Esophagus (tissue), 2 donors: ENCODE measurements around the gene RUNX3. TPM values are rescaled to one million over a fixed set of nuclear protein-coding genes. Genes with fewer than 3 reads are reported as not detected.
"Not testable (repeated sequence)": the region's sequence is repeated elsewhere in the genome, so short reads cannot be mapped to it uniquely, and the experiment has no call there.

Experiments
- H3K27ac ChIP-seq, 2 donors: one replicate each; pipeline ENCODE4 v1.5.1; 2013; ENCODE audit warnings: low read depth in 2 of 2, mild to moderate bottlenecking in 2 of 2, inconsistent platforms in 1 of 2, low read length in 1 of 2, moderate library complexity in 1 of 2
- H3K27me3 ChIP-seq, 2 donors: one replicate each; pipeline ENCODE4 v1.6.1; 2013; ENCODE audit warnings: low read length in 2 of 2, control low read depth in 1 of 2, mild to moderate bottlenecking in 1 of 2; ENCODE audit not compliant: insufficient read depth in 2 of 2, control insufficient read depth in 1 of 2
- H3K36me3 ChIP-seq, 2 donors: one replicate each; pipeline ENCODE4 v1.6.1; 2013; ENCODE audit warnings: low read length in 1 of 2; ENCODE audit not compliant: control insufficient read depth in 2 of 2, insufficient read depth in 2 of 2
- H3K4me1 ChIP-seq, 2 donors: one replicate each; pipeline ENCODE4 v1.6.1; 2013; ENCODE audit warnings: low read length in 1 of 2; ENCODE audit not compliant: control insufficient read depth in 2 of 2, insufficient read depth in 2 of 2
- H3K4me3 ChIP-seq, 2 donors: one replicate each; pipeline ENCODE4 v1.5.1; 2013; ENCODE audit warnings: low read length in 2 of 2, mild to moderate bottlenecking in 2 of 2, low read depth in 1 of 2, moderate library complexity in 1 of 2
- H3K9me3 ChIP-seq, 2 donors: one replicate each; pipeline ENCODE4 v1.6.1; 2013; ENCODE audit warnings: mild to moderate bottlenecking in 2 of 2, low read depth in 1 of 2, low read length in 1 of 2, moderate library complexity in 1 of 2; ENCODE audit not compliant: control insufficient read depth in 2 of 2, insufficient read depth in 1 of 2
- WGBS, 2 donors: extraction: QIAGEN DNeasy Blood & Tissue Kit; methylation state at CpG; one replicate each; pipeline ENCODE4 v1.1.7; 2013; 5-methylcytosine and 5-hydroxymethylcytosine counted together
- polyA plus RNA-seq, 2 donors: library from polyadenylated mRNA; stranded (reverse); fragments of 200-250 nt; gene quantifications; one replicate each; pipeline ENCODE4 v1.2.3, GENCODE V29; 2013
- donor health status: healthy with polysubstance abuse.
- donor health status: Bipolar disorder and iron deficiency.

RUNX3 gene
- polyA plus RNA-seq, 2 donors: 0.77 to 1.4 TPM

- not testable (repeated sequence) for H3K36me3 ChIP-seq, H3K27ac ChIP-seq, H3K9me3 ChIP-seq, H3K4me1 ChIP-seq, H3K4me3 ChIP-seq, H3K27me3 ChIP-seq
- 67 to 68% methylated on average over 1 of the region's 1 CpG for WGBS, 2 donors
Measured at GRCh38 chr1:24891367-24891766, 38.7 kb downstream of the RUNX3 start.

- Histone ChIP-seq H3K9me3 (no peaks in the 10 kb centered on the region), H3K27me3 (no peaks in the 10 kb centered on the region), H3K4me3 (no peak overlapping the region), H3K36me3 (peaks cover 0 to 3% of the 10 kb centered on the region in 2 donors), H3K27ac (no peak overlapping the region), H3K4me1 (no peaks in the 10 kb centered on the region)
- 87 to 90% methylated on average over 2 of the region's 2 CpGs for WGBS, 2 donors
Measured at GRCh38 chr1:24890887-24891286, 39.2 kb downstream of the RUNX3 start.

GRCh38 chr1:24888971-24889676, 41.0 kb downstream of the RUNX3 start:
- Histone ChIP-seq H3K4me3 (no peak overlapping the region), H3K4me1 (no peaks in the 10 kb centered on the region), H3K36me3 (peaks cover 0 to 3% of the 10 kb centered on the region in 2 donors), H3K27ac (no peak overlapping the region), H3K9me3 (no peaks in the 10 kb centered on the region), H3K27me3 (no peaks in the 10 kb centered on the region)
- WGBS, 2 donors: 76 to 81% methylated on average over 4 of the region's 4 CpGs

- Histone ChIP-seq H3K4me1 (no peaks in the 10 kb centered on the region), H3K36me3 (peaks cover 0 to 3% of the 10 kb centered on the region in 2 donors), H3K27ac (no peak overlapping the region), H3K4me3 (no peak overlapping the region), H3K27me3 (no peaks in the 10 kb centered on the region), H3K9me3 (no peaks in the 10 kb centered on the region)
- WGBS, 2 donors: 90 to 93% methylated on average over 9 of the region's 9 CpGs
Measured at GRCh38 chr1:24888061-24888970, 41.8 kb downstream of the RUNX3 start.

- Histone ChIP-seq H3K36me3 (peaks cover 0 to 3% of the 10 kb centered on the region in 2 donors), H3K4me3 (no peak overlapping the region), H3K27ac (no peak overlapping the region), H3K4me1 (no peaks in the 10 kb centered on the region), H3K27me3 (no peaks in the 10 kb centered on the region), H3K9me3 (no peaks in the 10 kb centered on the region)
- 67 to 81% methylated on average over 1 of the region's 1 CpG for WGBS, 2 donors
Measured at GRCh38 chr1:24886241-24886640, 43.8 kb downstream of the RUNX3 start.

GRCh38 chr1:24884751-24885150, 45.3 kb downstream of the RUNX3 start:
- H3K4me1 ChIP-seq: no peaks in the 10 kb centered on the region
- H3K27me3 ChIP-seq: no peaks in the 10 kb centered on the region
- no peak overlapping the region for H3K27ac ChIP-seq
- H3K4me3 ChIP-seq: no peak overlapping the region
- peaks cover 0 to 3% of the 10 kb centered on the region in 2 donors for H3K36me3 ChIP-seq
- H3K9me3 ChIP-seq: no peaks in the 10 kb centered on the region

GRCh38 chr1:24881034-24881433, 49.0 kb downstream of the RUNX3 start:
- no peaks in the 10 kb centered on the region for H3K4me1 ChIP-seq
- peaks cover 0 to 3% of the 10 kb centered on the region in 2 donors for H3K9me3 ChIP-seq
- no peaks in the 10 kb centered on the region for H3K36me3 ChIP-seq
- H3K4me3 ChIP-seq: no peak overlapping the region
- WGBS, 2 donors: 43 to 44% methylated on average over 1 of the region's 1 CpG
- no peaks in the 10 kb centered on the region for H3K27me3 ChIP-seq
- H3K27ac ChIP-seq: no peak overlapping the region

GRCh38 chr1:24878775-24879742, 51.0 kb downstream of the RUNX3 start:
- Histone ChIP-seq H3K27me3 (no peaks in the 10 kb centered on the region), H3K4me3 (no peak overlapping the region), H3K4me1 (peaks cover 2 to 4% of the 10 kb centered on the region in 2 donors), H3K36me3 (no peaks in the 10 kb centered on the region), H3K9me3 (peaks cover 0 to 3% of the 10 kb centered on the region in 2 donors), H3K27ac (no peak overlapping the region)
- 79 to 83% methylated on average over 7 of the region's 7 CpGs for WGBS, 2 donors

- Histone ChIP-seq H3K4me1 (peaks cover 2 to 4% of the 10 kb centered on the region in 2 donors), H3K36me3 (no peaks in the 10 kb centered on the region), H3K9me3 (peaks cover 0 to 3% of the 10 kb centered on the region in 2 donors), H3K27ac (no peak overlapping the region), H3K4me3 (no peak overlapping the region), H3K27me3 (no peaks in the 10 kb centered on the region)
- 81 to 83% methylated on average over 6 of the region's 6 CpGs for WGBS, 2 donors
Measured at GRCh38 chr1:24878045-24878444, 52.0 kb downstream of the RUNX3 start.
